Thoracic aorta (tissue), 2 donors: ENCODE measurements around the gene HAUS8. TPM values are rescaled to one million over a fixed set of nuclear protein-coding genes. Genes with fewer than 3 reads are reported as not detected.
"Not testable (repeated sequence)": the region's sequence is repeated elsewhere in the genome, so short reads cannot be mapped to it uniquely, and the experiment has no call there.

ENCODE experiments used
- ATAC-seq: fragments of 150-250 bp; one replicate; pipeline ENCODE4 v1.8.0; 2017; ENCODE audit warnings: low read depth; ENCODE audit not compliant: insufficient number of reproducible peaks, low FRiP score
- DNase-seq: peaks from one replicate; pipeline ENCODE4 v3.0.0-alpha.2; 2020; ENCODE audit warnings: low spot score
- H3K27ac ChIP-seq, 2 donors: fragments of 200-600 bp; sonication (generic); 1 replicate in 1 of 2; 2 replicates in 1 of 2; pipeline ENCODE4 v1.5.1; 2016; ENCODE audit warnings: mild to moderate bottlenecking in 2 of 2, moderate library complexity in 2 of 2
- H3K27me3 ChIP-seq: fragments of 200-600 bp; sonication (generic); replicated peaks from 2 replicates; pipeline ENCODE4 v1.6.0; 2016; ENCODE audit warnings: mild to moderate bottlenecking; ENCODE audit not compliant: insufficient read depth
- H3K36me3 ChIP-seq: fragments of 200-600 bp; sonication (generic); one replicate; pipeline ENCODE4 v1.5.1; 2016
- H3K4me1 ChIP-seq, 2 donors: fragments of 200-600 bp; sonication (generic); 1 replicate in 1 of 2; 2 replicates in 1 of 2; pipeline versions ENCODE4 v1.5.1 to v1.6.0; 2016; ENCODE audit warnings: low read depth in 2 of 2, mild to moderate bottlenecking in 1 of 2; ENCODE audit not compliant: control insufficient read depth in 1 of 2
- H3K4me3 ChIP-seq: fragments of 200-600 bp; sonication (generic); 2 replicates; pipeline ENCODE4 v1.5.1; 2016; ENCODE audit warnings: mild to moderate bottlenecking
- H3K9me3 ChIP-seq: fragments of 200-600 bp; sonication (generic); 2 replicates; pipeline ENCODE4 v1.5.1; 2016
- total RNA-seq, 2 donors: library from RNA; depleted of rRNA; stranded (reverse); fragments of >200 nt; gene quantifications; one replicate each; pipeline versions ENCODE4 v1.1.0 to v1.2.3, GENCODE V29; 2016
- TF ChIP-seq, protein P1 (sequence below): fragments of 200-600 bp; sonication (generic); IDR thresholded peaks from one replicate; pipeline ENCODE4 v1.5.1; 2019; ENCODE audit warnings: antibody characterized with exemption

Gene HAUS8
- total RNA-seq, 2 donors from 2014 or later: 2.2 to 11.3 TPM

DNA sequence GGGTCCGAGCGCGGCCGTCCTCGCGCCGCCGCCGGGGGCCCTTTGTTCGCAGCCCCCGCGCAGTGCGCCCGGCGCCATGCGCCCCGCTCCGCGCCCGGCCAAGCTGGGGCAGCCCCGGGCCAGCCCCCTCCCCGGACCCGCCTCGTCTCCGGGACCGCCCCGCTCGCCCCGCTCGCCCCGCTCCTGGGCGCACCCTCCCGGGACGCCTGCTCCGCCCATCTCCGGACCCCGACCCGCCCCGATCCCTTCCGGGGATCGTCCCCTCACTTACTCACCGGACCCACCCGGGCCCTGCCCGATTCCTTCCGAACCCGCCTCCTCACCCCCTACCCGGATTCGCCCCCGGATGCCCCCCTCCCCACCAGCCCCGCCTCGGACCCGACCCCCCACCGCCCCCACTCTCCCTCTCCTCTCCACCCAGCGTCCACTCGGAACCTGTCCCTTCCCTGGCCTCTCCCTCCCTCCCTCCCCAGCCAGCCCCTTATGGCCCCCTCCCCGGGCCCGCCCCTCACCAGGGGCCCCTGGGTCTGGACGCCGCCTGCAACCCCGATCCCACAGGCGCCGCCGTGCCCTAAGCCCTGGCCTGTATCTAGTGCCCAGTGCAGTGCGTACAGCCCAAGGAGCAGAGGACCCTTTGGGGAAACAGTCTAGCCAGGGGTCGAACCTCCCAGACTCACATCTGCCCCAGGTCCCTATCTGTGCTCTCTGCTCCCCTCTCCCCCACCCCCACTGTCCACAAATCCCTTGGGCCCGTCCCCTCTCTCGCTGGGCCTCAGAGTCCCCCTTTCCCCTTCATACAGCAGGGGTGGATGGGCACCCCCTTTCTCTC lies 48.3 kb downstream of the HAUS8 start, which contains the start of gene CPAMD8:
TSS of gene CPAMD8 (minus strand) at position 105 of the 829 bp plus-strand sequence. CDS start 168 bp downstream, outside the sequence.
- Histone ChIP-seq H3K27me3 (peaks cover 5% of the 10 kb centered on the region), H3K36me3 (no peaks in the 10 kb centered on the region), H3K4me1 (peaks cover 3 to 4% of the 10 kb centered on the region in 2 donors), H3K9me3 (peaks cover 10% of the 10 kb centered on the region), H3K4me3 (peak within 1 kb of the TSS; percentile 59), H3K27ac (no peak within 1 kb of the TSS)
- ATAC-seq: no peak
- TF ChIP-seq, protein P1, sequence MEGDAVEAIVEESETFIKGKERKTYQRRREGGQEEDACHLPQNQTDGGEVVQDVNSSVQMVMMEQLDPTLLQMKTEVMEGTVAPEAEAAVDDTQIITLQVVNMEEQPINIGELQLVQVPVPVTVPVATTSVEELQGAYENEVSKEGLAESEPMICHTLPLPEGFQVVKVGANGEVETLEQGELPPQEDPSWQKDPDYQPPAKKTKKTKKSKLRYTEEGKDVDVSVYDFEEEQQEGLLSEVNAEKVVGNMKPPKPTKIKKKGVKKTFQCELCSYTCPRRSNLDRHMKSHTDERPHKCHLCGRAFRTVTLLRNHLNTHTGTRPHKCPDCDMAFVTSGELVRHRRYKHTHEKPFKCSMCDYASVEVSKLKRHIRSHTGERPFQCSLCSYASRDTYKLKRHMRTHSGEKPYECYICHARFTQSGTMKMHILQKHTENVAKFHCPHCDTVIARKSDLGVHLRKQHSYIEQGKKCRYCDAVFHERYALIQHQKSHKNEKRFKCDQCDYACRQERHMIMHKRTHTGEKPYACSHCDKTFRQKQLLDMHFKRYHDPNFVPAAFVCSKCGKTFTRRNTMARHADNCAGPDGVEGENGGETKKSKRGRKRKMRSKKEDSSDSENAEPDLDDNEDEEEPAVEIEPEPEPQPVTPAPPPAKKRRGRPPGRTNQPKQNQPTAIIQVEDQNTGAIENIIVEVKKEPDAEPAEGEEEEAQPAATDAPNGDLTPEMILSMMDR: no peak
- no peak for DNase-seq

DNA sequence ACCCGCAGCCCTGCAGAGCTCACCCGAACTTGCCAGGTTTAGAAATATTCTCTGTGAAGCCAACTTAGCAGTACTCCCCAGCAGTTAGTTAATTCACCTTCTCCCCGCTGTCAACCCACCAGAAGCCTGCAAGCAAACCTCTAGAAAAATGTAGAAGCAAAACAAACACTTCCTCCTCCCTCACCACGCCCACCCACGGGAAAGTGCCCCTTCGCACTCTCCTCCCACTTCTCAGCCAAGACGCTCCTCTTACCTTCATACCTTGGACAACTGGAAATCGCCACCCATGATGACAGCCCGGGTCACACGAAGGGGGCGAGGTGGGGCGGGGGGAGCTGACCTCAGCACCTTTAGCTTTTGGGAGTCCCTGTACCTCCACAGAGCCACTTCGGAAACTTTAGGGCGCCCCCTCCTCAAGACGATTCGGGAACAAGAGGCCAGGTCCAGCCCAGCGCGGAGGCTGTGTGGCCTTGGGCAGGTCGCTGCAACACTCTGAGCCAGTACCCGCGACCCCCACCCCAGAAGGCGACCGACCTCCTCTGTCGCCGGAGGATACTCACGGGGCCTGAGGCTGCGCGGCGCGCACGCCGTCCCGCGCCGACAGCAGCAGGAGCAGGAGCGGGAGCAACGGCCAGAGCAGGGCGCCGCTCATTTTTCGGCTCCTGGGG lies 49.1 kb downstream of the HAUS8 start:
- Histone ChIP-seq H3K27ac (no peak overlapping the region), H3K4me1 (peaks cover 3 to 4% of the 10 kb centered on the region in 2 donors), H3K4me3 (peak overlapping the region; percentile 59), H3K27me3 (peaks cover 5% of the 10 kb centered on the region), H3K36me3 (no peaks in the 10 kb centered on the region), H3K9me3 (peaks cover 10% of the 10 kb centered on the region)
- TF ChIP-seq, protein P1: no peak
- DNase-seq: no peak
- no peak for ATAC-seq

DNA sequence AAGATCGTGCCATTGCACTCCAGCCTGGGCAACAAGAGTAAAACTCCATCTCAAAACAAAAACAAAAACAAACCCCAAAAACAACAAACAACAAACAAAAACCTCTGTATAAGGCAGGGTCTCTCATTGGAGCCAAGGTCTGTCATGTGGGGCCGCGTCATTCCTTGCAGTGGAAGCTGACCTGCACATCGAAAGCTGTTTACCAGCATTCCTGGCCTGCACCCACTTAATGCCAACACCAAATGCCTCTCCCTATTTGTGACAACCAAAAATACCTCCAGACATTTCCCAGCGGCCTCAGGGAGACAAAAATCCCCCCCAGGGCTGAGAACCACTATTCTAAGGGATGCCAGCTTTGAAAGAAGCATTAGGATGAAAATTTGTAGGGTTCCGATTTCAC lies 49.9 kb downstream of the HAUS8 start:
- DNase-seq: no peak
- Histone ChIP-seq H3K27me3 (peaks cover 5% of the 10 kb centered on the region), H3K27ac (no peak overlapping the region)

DNA sequence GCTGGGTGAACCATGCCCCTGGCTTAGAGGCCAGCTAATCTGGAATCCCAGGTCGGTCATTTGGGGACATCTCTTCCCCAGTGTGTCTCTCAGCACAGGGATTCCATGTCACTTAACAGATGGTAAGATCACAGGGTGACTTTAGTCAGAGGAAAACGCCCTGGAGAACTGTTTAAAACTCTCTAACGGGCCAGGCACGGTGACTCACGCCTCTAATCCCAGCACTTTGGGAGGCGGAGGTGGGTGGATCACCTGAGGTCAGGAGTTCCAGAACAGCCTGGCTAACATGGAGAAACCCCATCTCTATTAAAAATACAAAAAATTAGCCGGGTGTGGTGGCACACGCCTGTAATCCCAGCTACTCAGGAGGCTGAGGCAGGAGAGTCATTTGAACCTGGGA lies 50.3 kb downstream of the HAUS8 start:
- H3K9me3 ChIP-seq, H3K36me3 ChIP-seq, ATAC-seq, H3K27ac ChIP-seq, H3K27me3 ChIP-seq, H3K4me3 ChIP-seq, DNase-seq: not testable (repeated sequence)
- H3K4me1 ChIP-seq: peaks cover 3 to 13% of the 10 kb centered on the region in 2 donors

More for the DNA sequence above, 49.9 kb downstream of the HAUS8 start:
- TF ChIP-seq, protein P1: no peak
- Histone ChIP-seq H3K36me3 (no peaks in the 10 kb centered on the region), H3K4me1 (peaks cover 3 to 9% of the 10 kb centered on the region in 2 donors), H3K9me3 (peaks cover 10% of the 10 kb centered on the region), H3K4me3 (no peak overlapping the region)
- ATAC-seq: no peak

DNA sequence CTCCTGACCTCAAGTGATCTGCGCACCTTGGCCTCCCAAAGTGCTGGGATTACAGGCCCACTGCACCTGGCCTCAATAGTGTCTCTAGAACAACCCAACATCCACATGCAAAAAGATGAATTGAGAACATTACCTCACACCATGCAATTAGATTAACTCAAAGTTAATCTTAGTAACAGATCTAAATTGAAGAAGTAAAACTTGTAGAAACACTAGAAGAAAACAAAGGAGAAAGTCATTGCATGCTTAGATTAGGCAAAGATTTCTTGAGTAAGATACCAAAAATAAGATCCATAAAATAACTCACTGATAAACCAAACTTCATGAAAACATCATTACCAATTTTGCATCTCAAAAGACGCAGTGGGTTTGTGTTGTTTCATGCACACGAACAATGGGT lies 51.4 kb downstream of the HAUS8 start:
- Histone ChIP-seq H3K27me3 (peaks cover 5% of the 10 kb centered on the region), H3K4me1 (peaks cover 3 to 14% of the 10 kb centered on the region in 2 donors), H3K4me3 (no peak overlapping the region), H3K27ac (no peak overlapping the region), H3K36me3 (no peaks in the 10 kb centered on the region), H3K9me3 (peaks cover 10% of the 10 kb centered on the region)
- DNase-seq (no peak), ATAC-seq (no peak)
- TF ChIP-seq, protein P1: no peak
